B cell (primary cell): Measurements from ENCODE around the gene OR1Q1. TPM values are rescaled to one million over a fixed set of nuclear protein-coding genes. Genes with fewer than 3 reads are reported as not detected.

Experiments used
- ATAC-seq: fragments of 200-7000 bp; cut with Tn5 transposase; one replicate; pipeline ENCODE4 v1.10.0; 2021; ENCODE audit warnings: low read depth, mild to moderate bottlenecking, moderate number of reproducible peaks, moderate library complexity
- CTCF ChIA-PET: fragments of 350-600 bp; sonication (Branson Sonifier 250); formaldehyde crosslinking; loops from one replicate; lab custom pipeline; 2021; ENCODE audit warnings: antibody characterized with exemption, inconsistent platforms; lab: Charles Lee
- POLR2A ChIA-PET: fragments of 350-600 bp; sonication (Branson Sonifier 250); formaldehyde crosslinking; loops from one replicate; lab custom pipeline; 2021; ENCODE audit warnings: antibody characterized with exemption; lab: Charles Lee
- DNase-seq: peaks from one replicate; pipeline ENCODE4 v3.0.0; 2013
- H2AFZ ChIP-seq: 2 replicates; pipeline ENCODE4 v1.6.1; 2012; ENCODE audit warnings: mild to moderate bottlenecking, low read depth, low read length; ENCODE audit not compliant: insufficient read depth, poor library complexity, severe bottlenecking
- H3K27ac ChIP-seq, 2 donors: 1 replicate in 1 of 2; 2 replicates in 1 of 2; pipeline ENCODE4 v1.5.1; 2012 to 2013; ENCODE audit warnings: low read length in 2 of 2, mild to moderate bottlenecking in 2 of 2, moderate library complexity in 1 of 2
- H3K27me3 ChIP-seq, 4 experiments: fragments of 200-600 bp in 1 of 4; sonication (generic) in 1 of 4; replicated peaks in 1 of 4; 1 replicate in 2 of 4; 2 replicates in 2 of 4; pipeline versions ENCODE4 v1.6.1 to v1.7.0; 2013 to 2016; ENCODE audit warnings: low read length in 3 of 4, mild to moderate bottlenecking in 2 of 4, mixed read lengths in 1 of 4, moderate library complexity in 1 of 4; ENCODE audit not compliant: insufficient read depth in 4 of 4, control insufficient read depth in 3 of 4; ENCODE audit errors: control extremely low read depth in 1 of 4
- H3K36me3 ChIP-seq, 2 experiments: replicated peaks in 1 of 2; 1 replicate in 1 of 2; 2 replicates in 1 of 2; pipeline versions ENCODE4 v1.6.1 to v1.7.1; 2013; ENCODE audit warnings: low read length in 1 of 2; ENCODE audit not compliant: insufficient read depth in 2 of 2, control insufficient read depth in 1 of 2; ENCODE audit errors: control extremely low read depth in 1 of 2, extremely low read depth in 1 of 2
- H3K4me1 ChIP-seq, 2 donors: fragments of 200-600 bp in 1 of 2; sonication (generic) in 1 of 2; 1 replicate in 1 of 2; 2 replicates in 1 of 2; pipeline versions ENCODE4 v1.5.1 to v1.6.1; 2013 to 2017; ENCODE audit warnings: low read length in 2 of 2; ENCODE audit not compliant: control insufficient read depth in 2 of 2, insufficient read depth in 2 of 2
- H3K4me2 ChIP-seq: replicated peaks from 2 replicates; pipeline ENCODE3; 2012; ENCODE audit warnings: mild to moderate bottlenecking, low read depth, low read length; ENCODE audit not compliant: poor library complexity, severe bottlenecking
- H3K4me3 ChIP-seq, 5 experiments: fragments of 200-600 bp in 1 of 5; sonication (generic) in 1 of 5; 1 replicate in 3 of 5; 2 replicates in 2 of 5; pipeline versions ENCODE4 v1.5.1 to v1.7.0; 2011 to 2016; ENCODE audit warnings: low read length in 4 of 5, mild to moderate bottlenecking in 4 of 5, low read depth in 2 of 5, control low read depth in 1 of 5, moderate library complexity in 1 of 5; ENCODE audit not compliant: insufficient read depth in 1 of 5; ENCODE audit errors: control extremely low read depth in 1 of 5, extremely low read depth in 1 of 5
- H3K79me2 ChIP-seq: fragments of 200-600 bp; sonication (generic); one replicate; pipeline ENCODE4 v1.6.0; 2016; ENCODE audit warnings: low read length; ENCODE audit not compliant: control insufficient read depth, insufficient read depth
- H3K9ac ChIP-seq: fragments of 200-600 bp; sonication (generic); 2 replicates; pipeline ENCODE4 v1.6.1; 2017; ENCODE audit warnings: mild to moderate bottlenecking, low read length, moderate library complexity
- H3K9me3 ChIP-seq, 3 donors: one replicate each; pipeline versions ENCODE4 v1.6.1 to v1.7.1; 2013; ENCODE audit warnings: low read length in 2 of 3; ENCODE audit not compliant: control insufficient read depth in 2 of 3, insufficient read depth in 1 of 3; ENCODE audit errors: control extremely low read depth in 1 of 3
- H4K20me1 ChIP-seq: 2 replicates; pipeline ENCODE4 v1.6.0; 2012; ENCODE audit warnings: mild to moderate bottlenecking, low read length; ENCODE audit not compliant: insufficient read depth, control insufficient read depth, poor library complexity, severe bottlenecking
- H3K27ac Mint-ChIP-seq: one replicate; pipeline ENCODE4 v1.8.0; 2021; ENCODE audit warnings: mixed read lengths
- H3K27me3 Mint-ChIP-seq: one replicate; pipeline ENCODE4 v1.8.0; 2021; ENCODE audit warnings: mixed read lengths
- H3K4me1 Mint-ChIP-seq: one replicate; pipeline ENCODE4 v1.8.0; 2021; ENCODE audit warnings: mixed read lengths
- H3K4me3 Mint-ChIP-seq: one replicate; pipeline ENCODE4 v1.8.0; 2021; ENCODE audit warnings: mixed read lengths
- H3K9me3 Mint-ChIP-seq: one replicate; pipeline ENCODE4 v1.8.0; 2022; ENCODE audit warnings: mixed read lengths; ENCODE audit not compliant: insufficient read depth
- CTCF ChIP-seq: fragments of 200-600 bp; IDR thresholded peaks from one replicate; pipeline ENCODE4 v1.8.0; 2022; ENCODE audit warnings: antibody characterized with exemption, mild to moderate bottlenecking
- EZH2 ChIP-seq: IDR thresholded peaks from 2 replicates; pipeline ENCODE4 v1.6.1; 2012; ENCODE audit warnings: borderline replicate concordance, low read depth, mild to moderate bottlenecking, moderate library complexity, low read length; ENCODE audit not compliant: insufficient read depth, poor library complexity, severe bottlenecking
- WGBS: methylation state at CpG from one replicate; pipeline ENCODE4 v1.1.5; 2013; ENCODE audit warnings: missing lambda C conversion rate; ENCODE audit not compliant: insufficient coverage; 5-methylcytosine and 5-hydroxymethylcytosine counted together
- intact Hi-C: fragments of 100-400 bp; cut with micrococcal nuclease; formaldehyde crosslinking; loops from one replicate; pipeline ENCODE4 v1.10.0; 2022
- polyA plus RNA-seq: library from polyadenylated mRNA; depleted of rRNA; stranded (reverse); fragments of >200 nt; gene quantifications from 2 replicates; pipeline ENCODE4 v1.2.3, GENCODE V29; 2012
- total RNA-seq, 2 donors: library from RNA; stranded (reverse); fragments of 120-200 nt in 1 of 2; gene quantifications; 1 replicate in 1 of 2; 2 replicates in 1 of 2; pipeline versions ENCODE4 v1.2.3 to v1.2.4, GENCODE V29; 2013 to 2022

Gene OR1Q1
- total and polyA plus RNA-seq, 2 donors (not counting 1 experiment from before 2014, with no cell fraction given) = not detected

GRCh38 chr9:122605691-122606090, 8.8 kb upstream of the OR1Q1 start:
- Histone ChIP-seq H2AFZ (no peak overlapping the region), H3K4me2 (no peak overlapping the region), H3K9me3 (peaks cover 0 to 4% (median 0%) of the 10 kb centered on the region in 3 donors), H3K4me3 (no peak overlapping the region), H3K36me3 (no peaks in the 10 kb centered on the region), H3K27ac (no peak overlapping the region), H3K4me1 (no peaks in the 10 kb centered on the region), H4K20me1 (no peaks in the 10 kb centered on the region), H3K9ac (no peak overlapping the region), H3K27me3 (peaks cover 0 to 1% (median 0%) of the 10 kb centered on the region in 4 experiments), H3K79me2 (no peaks in the 10 kb centered on the region)
- intact Hi-C loops = no loop called here
- no CpG with 5 or more reads among the region's 1 CpG for WGBS
- H3K27me3 Mint-ChIP-seq = peaks cover 29% of the 10 kb centered on the region
- no peak overlapping the region for H3K27ac Mint-ChIP-seq
- H3K4me1 Mint-ChIP-seq = no peaks in the 10 kb centered on the region
- ChIA-PET POLR2A (no interaction called here), CTCF (no interaction called here)
- H3K9me3 Mint-ChIP-seq = no peaks in the 10 kb centered on the region
- TF ChIP-seq EZH2 = no peak
- TF ChIP-seq CTCF = no peak
- H3K4me3 Mint-ChIP-seq = no peak overlapping the region
- no peak for ATAC-seq
- DNase-seq = no peak

- POLR2A ChIA-PET = no interaction called here
- Histone ChIP-seq H3K4me1 (no peaks in the 10 kb centered on the region), H3K36me3 (no peaks in the 10 kb centered on the region), H3K9ac (no peak overlapping the region), H3K27ac (no peak overlapping the region), H3K4me3 (no peak overlapping the region), H4K20me1 (no peaks in the 10 kb centered on the region), H2AFZ (no peak overlapping the region), H3K27me3 (peaks cover 0 to 4% (median 1%) of the 10 kb centered on the region in 4 experiments), H3K9me3 (peaks cover 0 to 4% (median 0%) of the 10 kb centered on the region in 3 donors), H3K79me2 (no peaks in the 10 kb centered on the region), H3K4me2 (no peak overlapping the region)
- Mint-ChIP-seq H3K27me3 (peaks cover 27% of the 10 kb centered on the region), H3K9me3 (no peaks in the 10 kb centered on the region), H3K4me1 (no peaks in the 10 kb centered on the region), H3K4me3 (no peak overlapping the region), H3K27ac (no peak overlapping the region)
- ATAC-seq = no peak
- no peak for DNase-seq
- intact Hi-C loops = no loop called here
- no peak for TF ChIP-seq EZH2
- TF ChIP-seq CTCF = no peak
- CTCF ChIA-PET = no interaction called here
- 100% methylated on average over 1 of the region's 1 CpG for WGBS
Observed at GRCh38 chr9:122606587-122606986, 8.0 kb upstream of the OR1Q1 start.
